GM12878 (cell line): Measurements from ENCODE around the gene NAP1L1. TPM values are rescaled to one million over a fixed set of nuclear protein-coding genes. Genes with fewer than 3 reads are reported as not detected.

Experiments used
- CBX3 ChIP-seq: fragments of 200-600 bp; sonication (generic); IDR thresholded peaks from 2 replicates; pipeline ENCODE4 v1.6.1; 2016; ENCODE audit warnings: low read depth, borderline replicate concordance
- CHD1 ChIP-seq: IDR thresholded peaks from 2 replicates; pipeline ENCODE4 v1.6.1; 2012; ENCODE audit warnings: low read depth, low read length, improper control_type of control experiment
- IKZF1 ChIP-seq: fragments of 450-650 bp; conservative IDR thresholded peaks from 2 replicates; pipeline ENCODE4 v1.6.1; 2017; ENCODE audit warnings: antibody characterized with exemption, mild to moderate bottlenecking
- KAT2A ChIP-seq: conservative IDR thresholded peaks from 2 replicates; pipeline ENCODE4 v1.6.1; 2011; ENCODE audit warnings: low read depth, low read length; ENCODE audit not compliant: control insufficient read depth
- LARP7 ChIP-seq: fragments of 450-650 bp; IDR thresholded peaks from 2 replicates; pipeline ENCODE4 v1.6.1; 2017; ENCODE audit warnings: mild to moderate bottlenecking
- POLR2AphosphoS5 ChIP-seq: IDR thresholded peaks from 2 replicates; pipeline ENCODE4 v1.6.1; 2011; ENCODE audit warnings: mild to moderate bottlenecking, low read length, inconsistent platforms
- RCOR1 ChIP-seq: conservative IDR thresholded peaks from 2 replicates; pipeline ENCODE4 v1.6.1; 2012; ENCODE audit warnings: low read depth, low read length, improper control_type of control experiment
- SIN3A ChIP-seq: IDR thresholded peaks from 2 replicates; pipeline ENCODE4 v1.6.1; 2012; ENCODE audit warnings: low read depth, low read length, improper control_type of control experiment
- SRF ChIP-seq, 2 experiments: IDR thresholded peaks; 2 replicates each; pipeline ENCODE4 v1.6.1; 2011; ENCODE audit warnings: low read depth in 2 of 2, low read length in 2 of 2, mild to moderate bottlenecking in 1 of 2, moderate library complexity in 1 of 2
- TARDBP ChIP-seq: IDR thresholded peaks from 2 replicates; pipeline ENCODE4 v1.6.1; 2016; ENCODE audit warnings: borderline replicate concordance
- WRNIP1 ChIP-seq: IDR thresholded peaks from 2 replicates; pipeline ENCODE4 v1.6.1; 2011; ENCODE audit warnings: low read depth, low read length, improper control_type of control experiment, borderline replicate concordance
- ZNF274 ChIP-seq: IDR thresholded peaks from one replicate; pipeline ENCODE4 v1.8.0; 2011; ENCODE audit not compliant: insufficient read length, insufficient read depth
- polyA plus RNA-seq, 11 experiments: library from polyadenylated mRNA; depleted of rRNA in 4 of 11; unstranded in 6 of 11; stranded (reverse) in 5 of 11; fragments of >200 nt; fragmentation: Nextera tagmentation in 4 of 11; fragmentation: Illumina TruSeq in 1 of 11; extraction: Ambion mirVana in 4 of 11; extraction: Trizol in 1 of 11; gene quantifications; 1 replicate in 1 of 11; 2 replicates in 10 of 11; pipeline versions ENCODE4 v1.2.1 to v1.2.3, GENCODE V29; 2011 to 2016; ENCODE audit warnings: inconsistent platforms in 2 of 11, missing spikeins in 2 of 11, low read depth in 1 of 11
- total RNA-seq, 4 experiments: library from RNA; depleted of rRNA in 3 of 4; stranded (reverse); fragments of >200 nt in 3 of 4; fragmentation: Illumina TruSeq in 1 of 4; extraction: Trizol in 1 of 4; gene quantifications; 2 replicates each; pipeline versions ENCODE4 v1.2.1 to v1.2.3, GENCODE V29; 2013 to 2021
- TF ChIP-seq, protein P1 (sequence below): fragments of 150-350 bp; IDR thresholded peaks from 2 replicates; pipeline ENCODE4 v1.6.1; 2016; ENCODE audit warnings: low read depth, low read length

NAP1L1 gene
- total and polyA plus RNA-seq, 10 of the 15 experiments (the other 5 are each of a cell fraction or from before 2014, with no cell fraction given): 256 to 1,036 (median 536) TPM

DNA sequence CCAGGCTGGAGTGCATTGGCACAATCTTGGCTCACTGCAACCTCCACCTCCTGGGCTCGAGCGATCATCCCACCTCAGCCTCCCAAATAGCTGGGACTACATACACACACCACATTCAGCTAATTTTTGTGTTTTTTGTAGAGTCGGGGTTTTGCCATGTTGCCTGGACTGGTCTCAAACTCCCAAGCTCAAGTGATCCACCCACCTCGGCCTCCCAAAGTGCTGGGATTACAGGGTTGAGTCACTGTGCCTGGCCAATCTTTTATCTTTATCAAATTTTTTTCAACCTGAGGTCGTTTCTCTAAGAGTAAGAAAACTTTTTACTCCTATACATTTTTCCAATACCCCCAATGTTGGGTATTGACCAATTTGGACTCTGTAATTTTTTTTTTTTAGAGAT, 40.0 kb upstream of the NAP1L1 start (continued):
- TF ChIP-seq, protein P1, sequence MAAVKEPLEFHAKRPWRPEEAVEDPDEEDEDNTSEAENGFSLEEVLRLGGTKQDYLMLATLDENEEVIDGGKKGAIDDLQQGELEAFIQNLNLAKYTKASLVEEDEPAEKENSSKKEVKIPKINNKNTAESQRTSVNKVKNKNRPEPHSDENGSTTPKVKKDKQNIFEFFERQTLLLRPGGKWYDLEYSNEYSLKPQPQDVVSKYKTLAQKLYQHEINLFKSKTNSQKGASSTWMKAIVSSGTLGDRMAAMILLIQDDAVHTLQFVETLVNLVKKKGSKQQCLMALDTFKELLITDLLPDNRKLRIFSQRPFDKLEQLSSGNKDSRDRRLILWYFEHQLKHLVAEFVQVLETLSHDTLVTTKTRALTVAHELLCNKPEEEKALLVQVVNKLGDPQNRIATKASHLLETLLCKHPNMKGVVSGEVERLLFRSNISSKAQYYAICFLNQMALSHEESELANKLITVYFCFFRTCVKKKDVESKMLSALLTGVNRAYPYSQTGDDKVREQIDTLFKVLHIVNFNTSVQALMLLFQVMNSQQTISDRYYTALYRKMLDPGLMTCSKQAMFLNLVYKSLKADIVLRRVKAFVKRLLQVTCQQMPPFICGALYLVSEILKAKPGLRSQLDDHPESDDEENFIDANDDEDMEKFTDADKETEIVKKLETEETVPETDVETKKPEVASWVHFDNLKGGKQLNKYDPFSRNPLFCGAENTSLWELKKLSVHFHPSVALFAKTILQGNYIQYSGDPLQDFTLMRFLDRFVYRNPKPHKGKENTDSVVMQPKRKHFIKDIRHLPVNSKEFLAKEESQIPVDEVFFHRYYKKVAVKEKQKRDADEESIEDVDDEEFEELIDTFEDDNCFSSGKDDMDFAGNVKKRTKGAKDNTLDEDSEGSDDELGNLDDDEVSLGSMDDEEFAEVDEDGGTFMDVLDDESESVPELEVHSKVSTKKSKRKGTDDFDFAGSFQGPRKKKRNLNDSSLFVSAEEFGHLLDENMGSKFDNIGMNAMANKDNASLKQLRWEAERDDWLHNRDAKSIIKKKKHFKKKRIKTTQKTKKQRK: no peak
- no peak for TF ChIP-seq CBX3
- TF ChIP-seq TARDBP: no peak
- no peak for TF ChIP-seq IKZF1
- TF ChIP-seq WRNIP1: no peak
- TF ChIP-seq SIN3A: no peak
- TF ChIP-seq POLR2AphosphoS5: no peak
- TF ChIP-seq SRF (IDR thresholded peaks at IDR 0.05; ENCODE audit: low read depth in 2 of 2, low read length in 2 of 2): no peak
- TF ChIP-seq ZNF274: no peak
- no peak for TF ChIP-seq KAT2A
- no peak for TF ChIP-seq CHD1
- no peak for TF ChIP-seq RCOR1
- no peak for TF ChIP-seq LARP7
- TF ChIP-seq, all 136 proteins: peak for 0
